Kidney (tissue), 14 donors: Measurements from ENCODE around the gene PTPRJ. TPM values are rescaled to one million over a fixed set of nuclear protein-coding genes. Genes with fewer than 3 reads are reported as not detected.
A peak's percentile ranks its signal among the peaks of the same experiment; 100 is the strongest.

Experiments
- DNase-seq, 5 donors: peaks; one replicate each; pipeline ENCODE4 v3.0.0-alpha.2; 2013 to 2020
- FAIRE-seq: peaks from 2 replicates; lab custom pipeline; 2012; peaks lifted over from hg19 to GRCh38; lab: Jason Lieb, UNC
- H3K27ac ChIP-seq, 2 donors: one replicate each; pipeline ENCODE4 v1.7.0; 2013; ENCODE audit warnings: low read depth in 2 of 2, low read length in 2 of 2, inconsistent platforms in 1 of 2
- H3K27me3 ChIP-seq: one replicate; pipeline ENCODE4 v1.7.1; 2013; ENCODE audit warnings: low read length, inconsistent platforms; ENCODE audit not compliant: control insufficient read depth, insufficient read depth
- H3K36me3 ChIP-seq, 3 donors: one replicate each; pipeline versions ENCODE4 v1.7.0 to v1.7.1; 2013; ENCODE audit warnings: low read length in 3 of 3, control low read depth in 1 of 3, inconsistent platforms in 1 of 3; ENCODE audit not compliant: insufficient read depth in 3 of 3, control insufficient read depth in 2 of 3
- H3K4me1 ChIP-seq, 3 donors: one replicate each; pipeline versions ENCODE4 v1.7.0 to v1.7.1; 2013; ENCODE audit warnings: low read length in 3 of 3, inconsistent platforms in 1 of 3, low read depth in 1 of 3; ENCODE audit not compliant: control insufficient read depth in 2 of 3, insufficient read depth in 2 of 3
- H3K4me3 ChIP-seq, 3 donors: one replicate each; pipeline versions ENCODE4 v1.7.0 to v1.8.1; 2013; ENCODE audit warnings: low read length in 3 of 3, control low read depth in 1 of 3, inconsistent platforms in 1 of 3
- H3K9ac ChIP-seq, 3 donors: one replicate each; pipeline versions ENCODE4 v1.7.0 to v1.7.1; 2013; ENCODE audit warnings: low read length in 3 of 3, control low read depth in 1 of 3, inconsistent platforms in 1 of 3
- H3K9me3 ChIP-seq, 3 donors: one replicate each; pipeline versions ENCODE4 v1.7.0 to v1.7.1; 2013; ENCODE audit warnings: low read length in 3 of 3, control low read depth in 1 of 3, inconsistent platforms in 1 of 3; ENCODE audit not compliant: control insufficient read depth in 2 of 3, insufficient read depth in 1 of 3
- intact Hi-C: fragments of 100-400 bp; cut with DNase I; formaldehyde crosslinking; loops from one replicate; pipeline ENCODE4 v1.11.1; 2022
- polyA plus RNA-seq: library from polyadenylated mRNA; stranded (reverse); fragments of 350-450 nt; fragmentation: Illumina TruSeq; extraction: RNeasy Lipid Tissue Mini Kit (QIAGEN cat#74804); gene quantifications from one replicate; pipeline ENCODE4 v1.2.3, GENCODE V29; 2014; ENCODE audit warnings: low read depth, low replicate concordance; ENCODE audit not compliant: insufficient read depth
- total RNA-seq: library from RNA; stranded (reverse); fragmentation: NEBNext Ultra II Directional; extraction: Animal tissue kit (Norgen Biotek cat#: 25700); gene quantifications from one replicate; pipeline ENCODE4 v1.2.1, GENCODE V29; 2021
- TF ChIP-seq, protein P1 (sequence below): IDR thresholded peaks from 3 replicates; pipeline ENCODE4 v1.5.1; 2012; ENCODE audit warnings: mild to moderate bottlenecking, moderate library complexity, borderline replicate concordance; ENCODE audit not compliant: insufficient read depth; ENCODE audit errors: extremely low read depth
- donor health status: control.
- donor health status: control.
- donor health status: control.
- donor health status: control.
- donor health status: control.
- donor health status: DM: yes; HTN: yes; CAD: no.
- donor health status: Normal renal cell carcinoma (clear cell type).

Gene PTPRJ
- total and polyA plus RNA-seq, 2 donors from 2014 or later = 9.2 to 80.5 TPM

DNA sequence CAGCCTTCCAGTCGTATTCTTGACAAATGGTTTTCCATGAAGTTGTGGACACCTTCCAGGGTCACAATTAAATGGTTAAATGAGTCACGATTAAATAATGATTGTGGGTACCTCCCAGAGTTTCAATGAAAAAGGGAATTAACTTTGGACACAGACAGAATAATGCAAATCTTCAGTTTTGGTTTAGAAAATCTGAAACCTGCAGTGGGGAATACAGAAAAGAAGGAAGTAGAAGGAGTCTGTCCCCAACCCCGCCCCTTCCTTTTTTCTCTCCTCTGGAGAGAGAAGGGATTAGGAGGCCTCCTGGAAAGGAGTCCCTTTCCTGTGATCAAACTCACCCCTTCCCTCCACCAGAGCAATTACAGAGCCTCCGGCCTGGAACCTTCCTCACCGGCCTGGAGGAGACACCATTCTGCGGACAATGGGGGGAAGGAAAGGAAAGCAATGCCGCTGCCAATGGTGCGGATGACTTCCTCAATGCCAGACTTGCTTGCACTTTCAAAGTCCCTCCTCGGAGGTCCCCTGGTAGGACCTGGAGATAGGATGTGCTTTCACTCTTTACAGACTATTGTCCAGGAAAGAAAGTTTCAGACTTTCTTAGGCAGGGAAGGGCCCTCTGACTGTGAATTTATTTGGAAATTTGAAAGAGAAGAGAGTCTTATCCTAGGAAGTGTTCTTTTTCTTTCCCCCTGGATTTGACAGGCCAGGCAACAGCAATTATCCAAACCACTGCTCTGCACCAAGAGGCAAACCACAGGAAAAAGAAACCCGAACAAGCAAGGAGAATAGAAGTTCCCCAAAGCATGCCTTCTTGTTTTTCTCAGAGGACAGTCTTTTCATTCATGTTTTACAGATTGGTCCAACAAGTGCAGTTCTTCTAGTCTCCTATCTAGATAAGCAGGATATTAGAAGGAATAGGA lies 86.8 kb downstream of the PTPRJ start:
- Histone ChIP-seq H3K27ac (peak overlapping the region in 1 of 2 donors; percentile 56), H3K27me3 (no peaks in the 10 kb centered on the region), H3K36me3 (no peaks in the 10 kb centered on the region), H3K4me3 (no peak overlapping the region), H3K9ac (no peak overlapping the region), H3K9me3 (no peaks in the 10 kb centered on the region), H3K4me1 (peaks cover 0 to 10% (median 5%) of the 10 kb centered on the region in 3 donors)
- intact Hi-C loops = no loop called here
- TF ChIP-seq, protein P1, sequence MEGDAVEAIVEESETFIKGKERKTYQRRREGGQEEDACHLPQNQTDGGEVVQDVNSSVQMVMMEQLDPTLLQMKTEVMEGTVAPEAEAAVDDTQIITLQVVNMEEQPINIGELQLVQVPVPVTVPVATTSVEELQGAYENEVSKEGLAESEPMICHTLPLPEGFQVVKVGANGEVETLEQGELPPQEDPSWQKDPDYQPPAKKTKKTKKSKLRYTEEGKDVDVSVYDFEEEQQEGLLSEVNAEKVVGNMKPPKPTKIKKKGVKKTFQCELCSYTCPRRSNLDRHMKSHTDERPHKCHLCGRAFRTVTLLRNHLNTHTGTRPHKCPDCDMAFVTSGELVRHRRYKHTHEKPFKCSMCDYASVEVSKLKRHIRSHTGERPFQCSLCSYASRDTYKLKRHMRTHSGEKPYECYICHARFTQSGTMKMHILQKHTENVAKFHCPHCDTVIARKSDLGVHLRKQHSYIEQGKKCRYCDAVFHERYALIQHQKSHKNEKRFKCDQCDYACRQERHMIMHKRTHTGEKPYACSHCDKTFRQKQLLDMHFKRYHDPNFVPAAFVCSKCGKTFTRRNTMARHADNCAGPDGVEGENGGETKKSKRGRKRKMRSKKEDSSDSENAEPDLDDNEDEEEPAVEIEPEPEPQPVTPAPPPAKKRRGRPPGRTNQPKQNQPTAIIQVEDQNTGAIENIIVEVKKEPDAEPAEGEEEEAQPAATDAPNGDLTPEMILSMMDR = no peak
- no peak for FAIRE-seq
- DNase-seq = no peak

- no peak for FAIRE-seq
- intact Hi-C loops = no loop called here
- no peaks in the 10 kb centered on the region for H3K36me3 ChIP-seq
These were observed 92.9 kb downstream of the PTPRJ start for GRCh38 chr11:48073031-48073861.

DNA sequence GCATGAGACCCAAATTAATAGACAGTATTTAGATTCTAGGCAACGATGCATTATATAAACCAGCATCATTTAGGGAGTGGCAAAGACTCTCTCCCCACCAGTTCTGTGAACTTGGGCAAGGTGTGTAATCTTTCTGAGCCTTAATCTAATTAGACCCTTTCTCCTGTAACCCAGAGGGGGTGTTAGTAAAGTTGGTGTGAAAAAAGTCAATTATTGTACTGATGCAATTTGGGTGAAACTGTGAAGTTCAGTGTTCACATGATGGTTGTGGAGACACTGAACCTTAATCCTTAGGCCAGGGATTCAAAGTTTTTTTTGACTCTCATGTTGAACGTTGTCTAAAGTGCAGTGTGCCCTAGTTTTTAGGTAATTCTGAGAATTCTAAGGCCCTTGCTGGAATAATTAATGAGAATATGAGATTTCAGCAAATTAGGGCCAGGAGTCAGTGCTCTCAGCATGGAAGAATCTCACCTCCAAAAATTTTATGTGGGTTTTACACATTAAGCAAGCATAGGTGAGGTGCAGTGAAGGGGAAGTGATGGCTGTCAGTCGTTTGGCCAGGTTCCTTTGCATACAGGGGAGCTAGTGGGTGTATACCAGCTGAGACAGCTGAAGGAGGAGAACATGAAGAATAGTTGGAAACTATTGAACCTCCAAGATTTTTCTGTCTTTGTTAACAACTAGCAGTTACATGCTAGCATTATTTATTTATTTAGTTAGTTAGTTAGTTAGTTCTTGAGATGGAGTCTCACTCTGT lies 94.2 kb downstream of the PTPRJ start:
- TF ChIP-seq, protein P1 = no peak
- intact Hi-C loops = no loop called here

More at GRCh38 chr11:48073031-48073861, 92.9 kb downstream of the PTPRJ start:
- no peaks in the 10 kb centered on the region for H3K27me3 ChIP-seq
- no peaks in the 10 kb centered on the region for H3K9me3 ChIP-seq
- H3K4me3 ChIP-seq = no peak overlapping the region
- H3K27ac ChIP-seq = no peak overlapping the region
- no peaks in the 10 kb centered on the region for H3K4me1 ChIP-seq
- DNase-seq = no peak
- no peak overlapping the region for H3K9ac ChIP-seq
- TF ChIP-seq, protein P1 = no peak

More for the DNA sequence above, 94.2 kb downstream of the PTPRJ start:
- Histone ChIP-seq H3K4me3 (no peak overlapping the region), H3K27ac (no peak overlapping the region), H3K9ac (no peak overlapping the region), H3K36me3 (no peaks in the 10 kb centered on the region), H3K4me1 (peaks cover 0 to under 1% (median 0%) of the 10 kb centered on the region in 3 donors), H3K9me3 (no peaks in the 10 kb centered on the region), H3K27me3 (no peaks in the 10 kb centered on the region)
- FAIRE-seq (no peak), DNase-seq (no peak)
